Colonic mucosa (tissue), 4 donors: ENCODE measurements around the gene SRCIN1. TPM values are rescaled to one million over a fixed set of nuclear protein-coding genes. Genes with fewer than 3 reads are reported as not detected.

Source experiments
- DNase-seq: peaks from one replicate; pipeline ENCODE4 v3.0.0-alpha.2; 2020
- H3K27ac ChIP-seq: fragments of 200-600 bp; one replicate; pipeline ENCODE4 v1.8.0; 2021
- H3K27me3 ChIP-seq: fragments of 200-600 bp; one replicate; pipeline ENCODE4 v1.8.0; 2021
- H3K36me3 ChIP-seq: fragments of 200-600 bp; one replicate; pipeline ENCODE4 v1.8.0; 2021
- H3K4me1 ChIP-seq: fragments of 200-600 bp; one replicate; pipeline ENCODE4 v1.8.0; 2021; ENCODE audit warnings: mild to moderate bottlenecking
- H3K4me3 ChIP-seq: fragments of 200-600 bp; one replicate; pipeline ENCODE4 v1.8.0; 2021
- H3K9ac ChIP-seq, 2 donors: one replicate each; pipeline ENCODE4 v1.7.0; 2013; ENCODE audit warnings: control low read depth in 2 of 2, low read depth in 2 of 2, low read length in 2 of 2
- H3K9me3 ChIP-seq: fragments of 200-600 bp; one replicate; pipeline ENCODE4 v1.8.0; 2021
- intact Hi-C: fragments of 100-400 bp; cut with DNase I; formaldehyde crosslinking; loops from one replicate; pipeline ENCODE4 v1.14.1; 2022
- total RNA-seq, 2 donors: library from RNA; stranded (reverse); fragmentation: NEBNext Ultra II Directional in 1 of 2; extraction: Animal tissue kit (Norgen Biotek cat#: 25700) in 1 of 2; gene quantifications; one replicate each; pipeline ENCODE4 v1.2.1, GENCODE V29; 2021
- TF ChIP-seq, protein P1 (sequence below): fragments of 200-600 bp; IDR thresholded peaks from one replicate; pipeline ENCODE4 v1.8.0; 2022; ENCODE audit warnings: antibody characterized with exemption, mild to moderate bottlenecking
- donor health status: healthy.
- donor health status: DM: no; HTN: no; CAD: no.
- donor health status: DM: no; HTN: no; CAD: no.

Gene SRCIN1
- total RNA-seq, 2 donors from 2014 or later, result 1.1 to 4.2 TPM

DNA sequence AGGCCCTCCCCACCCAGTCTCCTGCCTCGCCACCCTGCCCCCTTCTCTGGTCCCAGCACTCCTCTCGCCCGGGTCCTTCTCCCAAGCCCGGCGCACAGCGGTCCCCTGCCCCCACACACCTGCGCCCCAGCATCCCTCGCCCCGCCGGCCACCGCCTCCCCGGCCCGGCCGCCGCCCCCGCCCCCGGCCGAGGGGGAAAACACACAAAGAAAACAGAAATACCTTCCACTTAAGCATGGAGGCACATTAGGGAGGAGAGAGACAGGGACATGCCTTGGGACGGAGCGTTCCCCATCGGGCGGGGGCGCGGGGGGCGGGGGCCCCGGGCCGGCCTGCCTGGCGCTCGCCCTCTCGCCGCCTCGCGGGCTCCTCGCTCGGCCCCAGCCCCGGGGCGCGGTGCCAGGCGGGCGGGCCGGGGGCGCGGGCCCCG lies 326 bp downstream of the SRCIN1 start:
- no peak for DNase-seq
- H3K4me1 ChIP-seq, result peaks cover 5% of the 10 kb centered on the region
- peak overlapping the region; percentile 20 for H3K4me3 ChIP-seq
- H3K36me3 ChIP-seq, result no peaks in the 10 kb centered on the region
- no peak overlapping the region for H3K9ac ChIP-seq
- intact Hi-C loops, result no loop called here
- TF ChIP-seq, protein P1, sequence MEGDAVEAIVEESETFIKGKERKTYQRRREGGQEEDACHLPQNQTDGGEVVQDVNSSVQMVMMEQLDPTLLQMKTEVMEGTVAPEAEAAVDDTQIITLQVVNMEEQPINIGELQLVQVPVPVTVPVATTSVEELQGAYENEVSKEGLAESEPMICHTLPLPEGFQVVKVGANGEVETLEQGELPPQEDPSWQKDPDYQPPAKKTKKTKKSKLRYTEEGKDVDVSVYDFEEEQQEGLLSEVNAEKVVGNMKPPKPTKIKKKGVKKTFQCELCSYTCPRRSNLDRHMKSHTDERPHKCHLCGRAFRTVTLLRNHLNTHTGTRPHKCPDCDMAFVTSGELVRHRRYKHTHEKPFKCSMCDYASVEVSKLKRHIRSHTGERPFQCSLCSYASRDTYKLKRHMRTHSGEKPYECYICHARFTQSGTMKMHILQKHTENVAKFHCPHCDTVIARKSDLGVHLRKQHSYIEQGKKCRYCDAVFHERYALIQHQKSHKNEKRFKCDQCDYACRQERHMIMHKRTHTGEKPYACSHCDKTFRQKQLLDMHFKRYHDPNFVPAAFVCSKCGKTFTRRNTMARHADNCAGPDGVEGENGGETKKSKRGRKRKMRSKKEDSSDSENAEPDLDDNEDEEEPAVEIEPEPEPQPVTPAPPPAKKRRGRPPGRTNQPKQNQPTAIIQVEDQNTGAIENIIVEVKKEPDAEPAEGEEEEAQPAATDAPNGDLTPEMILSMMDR, result no peak
- no peak overlapping the region for H3K27ac ChIP-seq
- H3K9me3 ChIP-seq, result no peaks in the 10 kb centered on the region
- peaks cover 9% of the 10 kb centered on the region for H3K27me3 ChIP-seq

DNA sequence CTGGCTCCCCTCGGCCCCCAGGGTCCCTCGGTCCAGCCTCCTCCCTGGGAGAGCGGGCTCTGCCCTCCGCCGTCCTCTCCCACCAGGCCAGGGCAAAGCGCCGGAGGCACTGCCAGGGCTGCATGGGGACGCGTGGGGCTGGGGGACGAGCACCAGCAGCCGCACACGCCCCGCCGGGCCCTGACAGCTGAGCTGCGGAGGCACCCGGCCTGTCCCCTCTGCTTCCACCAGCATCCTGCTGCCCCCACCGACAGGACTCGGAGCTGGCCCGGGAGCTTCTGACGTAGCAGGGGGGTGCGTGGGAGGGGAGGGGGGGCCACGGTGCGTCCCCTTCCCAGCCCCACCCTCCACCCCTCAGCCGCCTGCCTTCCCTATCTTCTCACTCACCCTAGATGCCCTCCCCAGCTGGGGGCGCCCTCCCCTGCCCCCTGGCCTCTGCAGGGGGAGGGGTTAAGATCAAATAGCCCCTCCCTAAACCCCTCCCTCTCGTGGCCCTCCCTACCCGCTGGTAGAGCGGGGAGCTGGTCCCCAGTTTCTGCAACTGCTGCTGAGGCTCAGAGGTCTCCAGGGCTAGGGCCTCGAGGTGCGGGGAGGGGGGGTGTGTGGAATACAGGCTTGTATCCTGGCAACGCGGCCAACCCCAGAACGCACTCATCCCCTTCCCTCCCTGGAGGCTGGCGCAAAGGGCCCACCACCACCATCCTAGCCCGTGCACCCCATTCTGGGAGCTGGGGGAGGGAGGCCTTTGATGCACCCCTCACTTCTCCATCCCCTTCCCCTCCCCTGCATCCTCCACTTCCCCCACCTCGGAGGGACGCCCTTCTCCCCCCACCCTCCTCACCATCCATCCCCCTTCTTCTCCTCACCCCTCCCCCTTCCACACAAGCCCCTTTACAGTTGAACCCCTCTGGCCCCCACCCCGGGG lies 1.0 kb downstream of the SRCIN1 start:
- H3K9me3 ChIP-seq, result no peaks in the 10 kb centered on the region
- H3K27me3 ChIP-seq, result peaks cover 8% of the 10 kb centered on the region
- peaks cover 5% of the 10 kb centered on the region for H3K4me1 ChIP-seq
- no peaks in the 10 kb centered on the region for H3K36me3 ChIP-seq
- intact Hi-C loops, result no loop called here
- H3K27ac ChIP-seq, result no peak overlapping the region
- DNase-seq, result no peak
- TF ChIP-seq, protein P1, result no peak
- H3K4me3 ChIP-seq, result no peak overlapping the region
- H3K9ac ChIP-seq, result no peak overlapping the region

DNA sequence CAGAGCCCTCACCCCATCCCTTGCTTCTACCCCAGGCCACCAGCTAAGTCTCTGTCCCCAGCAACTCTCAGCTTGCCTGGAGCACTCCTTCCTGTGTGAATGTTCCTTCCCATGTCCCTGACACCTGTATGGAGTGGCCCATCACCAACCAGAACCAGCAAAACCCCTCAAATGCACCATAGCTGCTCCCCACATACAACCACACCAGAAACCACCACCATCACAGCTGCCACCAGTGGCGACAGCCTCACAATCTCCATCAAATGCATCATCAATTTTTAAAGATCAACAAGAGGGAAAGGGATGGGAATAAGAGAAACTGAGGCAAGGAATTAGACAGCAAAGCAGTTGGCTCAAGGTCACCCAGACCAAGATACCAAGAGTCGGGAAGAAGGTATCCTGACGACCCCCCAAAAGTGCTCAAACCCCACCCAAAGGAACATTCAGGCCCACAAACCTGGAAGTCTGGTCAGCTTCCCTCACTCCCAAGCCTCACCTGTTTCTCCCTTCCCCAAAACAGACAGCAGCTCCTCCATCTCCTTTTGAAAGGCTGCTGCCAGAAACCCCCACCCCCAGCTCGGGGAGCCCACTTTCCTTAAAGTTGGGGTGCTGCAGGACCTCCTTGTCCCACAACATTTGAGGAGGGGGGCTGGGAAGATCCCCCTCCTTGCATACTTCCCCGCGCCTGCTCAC lies 1.8 kb downstream of the SRCIN1 start:
- Histone ChIP-seq H3K36me3 (no peaks in the 10 kb centered on the region), H3K4me3 (no peak overlapping the region), H3K9ac (no peak overlapping the region), H3K27ac (no peak overlapping the region), H3K27me3 (peaks cover 4% of the 10 kb centered on the region), H3K4me1 (peaks cover 5% of the 10 kb centered on the region), H3K9me3 (no peaks in the 10 kb centered on the region)
- intact Hi-C loops, result no loop called here
- TF ChIP-seq, protein P1, result no peak
- no peak for DNase-seq

DNA sequence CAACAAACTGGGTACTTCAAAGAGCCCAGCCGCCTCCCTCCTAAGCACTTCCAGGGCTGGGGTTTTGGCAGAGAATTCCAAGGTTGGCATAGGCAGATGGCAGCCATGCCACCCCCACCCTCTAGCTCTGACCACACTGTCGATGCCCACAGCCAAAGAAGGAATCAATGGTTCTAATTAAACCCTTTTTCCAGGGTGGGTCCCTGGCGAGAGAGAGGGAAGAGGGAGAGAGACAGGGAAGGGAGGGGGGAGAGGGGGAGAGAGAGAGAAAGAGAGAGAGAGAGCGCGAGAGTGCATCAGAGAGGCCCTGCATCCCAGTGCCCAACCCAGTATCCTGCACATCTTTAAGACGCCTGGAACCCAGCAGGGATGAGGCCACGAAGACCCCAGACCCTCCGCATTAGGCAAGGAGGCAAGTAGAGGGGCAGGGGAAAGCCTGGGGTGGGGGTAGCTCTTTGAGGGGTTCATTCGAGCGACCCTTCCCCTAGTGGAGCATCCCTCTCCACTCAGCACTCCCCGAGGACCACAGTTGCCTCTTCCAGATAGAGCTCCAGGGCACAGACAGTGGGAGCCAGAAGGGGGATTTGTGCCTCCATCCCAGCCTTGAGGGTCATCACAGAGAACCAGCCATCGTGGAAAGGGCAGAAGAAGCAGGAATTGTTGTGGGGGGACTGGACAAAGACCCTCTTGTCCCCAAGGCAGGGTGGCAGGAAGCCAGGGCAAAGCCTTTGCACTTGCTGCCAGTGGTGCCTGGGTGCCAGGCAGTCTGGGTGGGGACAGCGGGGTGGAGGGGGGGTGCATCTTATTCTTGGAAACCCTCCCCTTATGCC lies 2.6 kb downstream of the SRCIN1 start:
- TF ChIP-seq, protein P1, result no peak
- Histone ChIP-seq H3K27me3 (peaks cover 4% of the 10 kb centered on the region), H3K9me3 (no peaks in the 10 kb centered on the region), H3K36me3 (no peaks in the 10 kb centered on the region), H3K4me1 (peaks cover 5% of the 10 kb centered on the region), H3K4me3 (no peak overlapping the region), H3K27ac (no peak overlapping the region), H3K9ac (no peak overlapping the region)
- intact Hi-C loops, result no loop called here
- no peak for DNase-seq

DNA sequence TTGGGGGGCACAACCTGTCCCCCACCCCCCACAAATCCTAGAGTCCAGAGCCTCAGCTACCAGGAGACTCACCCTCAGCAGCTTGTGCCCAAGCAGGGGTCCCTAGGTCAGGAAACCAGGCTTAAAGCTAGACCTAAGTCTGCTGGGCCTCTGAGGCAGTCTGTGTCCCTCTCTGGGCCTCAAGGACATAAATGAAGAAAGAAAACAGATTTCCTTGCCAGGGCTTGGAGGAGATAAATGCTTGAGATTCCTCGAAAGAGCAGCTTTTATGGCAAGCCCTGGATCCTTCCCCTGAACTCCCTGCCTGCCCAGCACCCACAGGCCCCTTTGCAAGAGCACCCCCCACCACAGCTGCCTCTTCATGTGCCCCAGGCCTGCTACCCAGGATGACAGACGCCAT lies 3.3 kb downstream of the SRCIN1 start:
- peaks cover 5% of the 10 kb centered on the region for H3K4me1 ChIP-seq
- intact Hi-C loops, result no loop called here
- TF ChIP-seq, protein P1, result no peak
- H3K36me3 ChIP-seq, result no peaks in the 10 kb centered on the region
- peaks cover 4% of the 10 kb centered on the region for H3K27me3 ChIP-seq
- DNase-seq, result no peak
- no peaks in the 10 kb centered on the region for H3K9me3 ChIP-seq
- no peak overlapping the region for H3K9ac ChIP-seq
- H3K4me3 ChIP-seq, result no peak overlapping the region
- H3K27ac ChIP-seq, result no peak overlapping the region
